Stimulated activated naive B cell treated with anti-CD40 and anti-IgM and Interleukin-4, amounts not matched to agents 10 μg/mL and 1 μg/mL and 100 μg/mL, for 72 hours (primary cell): ENCODE data around the gene BCAS1.

ENCODE experiments used
- ATAC-seq, 2 donors: fragments of 150-1000 bp; cut with Tn5 transposase; replicated peaks; 2 replicates each; pipeline ENCODE4 v1.10.0; 2021; ENCODE audit warnings: moderate library complexity in 1 of 2
- DNase-seq: peaks from one replicate; pipeline ENCODE4 v3.0.0; 2021
- H3K27ac Mint-ChIP-seq: one replicate; pipeline ENCODE4 v1.8.0; 2022; ENCODE audit warnings: mild to moderate bottlenecking, mixed read lengths
- H3K27me3 Mint-ChIP-seq, 2 donors: one replicate each; pipeline ENCODE4 v1.8.0; 2022; ENCODE audit warnings: mixed read lengths in 2 of 2
- H3K36me3 Mint-ChIP-seq, 2 donors: one replicate each; pipeline ENCODE4 v1.8.0; 2022; ENCODE audit warnings: mixed read lengths in 2 of 2, mild to moderate bottlenecking in 1 of 2
- H3K4me1 Mint-ChIP-seq, 2 donors: one replicate each; pipeline ENCODE4 v1.8.0; 2022; ENCODE audit warnings: mixed read lengths in 2 of 2, mild to moderate bottlenecking in 1 of 2
- H3K4me3 Mint-ChIP-seq, 2 donors: one replicate each; pipeline ENCODE4 v1.8.0; 2022; ENCODE audit warnings: mild to moderate bottlenecking in 2 of 2, mixed read lengths in 2 of 2, moderate library complexity in 1 of 2
- H3K9me3 Mint-ChIP-seq, 2 donors: one replicate each; pipeline ENCODE4 v1.8.0; 2022; ENCODE audit warnings: mixed read lengths in 2 of 2, mild to moderate bottlenecking in 1 of 2

BCAS1 gene

GRCh38 chr20:54093423-54094267, 23.3 kb upstream of the BCAS1 start:
- H3K27ac Mint-ChIP-seq, result no peak overlapping the region
- DNase-seq (no peak), ATAC-seq (no peak)
- H3K4me1 Mint-ChIP-seq, result peaks cover 14 to 26% of the 10 kb centered on the region in 2 donors
- H3K9me3 Mint-ChIP-seq, result peaks cover 0 to 6% of the 10 kb centered on the region in 2 donors
- H3K27me3 Mint-ChIP-seq, result no peaks in the 10 kb centered on the region
- no peak overlapping the region for H3K4me3 Mint-ChIP-seq
- no peaks in the 10 kb centered on the region for H3K36me3 Mint-ChIP-seq

- no peaks in the 10 kb centered on the region for H3K36me3 Mint-ChIP-seq
- H3K27ac Mint-ChIP-seq, result no peak overlapping the region
Measured at GRCh38 chr20:54092021-54092420, 21.6 kb upstream of the BCAS1 start.

DNA sequence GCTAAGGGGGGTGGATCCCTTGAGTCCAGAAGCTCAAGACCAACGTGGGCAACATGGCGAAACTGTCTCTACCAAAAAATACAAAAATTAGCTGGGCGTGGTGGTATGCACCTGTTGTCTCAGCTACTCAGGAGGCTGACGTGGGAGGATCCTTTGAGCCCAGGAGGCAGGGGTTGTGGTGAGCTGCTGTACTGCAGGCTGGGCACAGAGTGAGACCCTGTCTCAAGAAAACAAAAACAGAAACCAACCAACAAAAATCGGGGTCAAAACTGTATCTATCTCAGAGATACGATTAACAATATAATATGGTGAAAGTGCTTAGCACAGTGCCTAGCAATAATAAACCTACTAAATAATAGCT, 20.7 kb upstream of the BCAS1 start:
- Mint-ChIP-seq H3K27ac (peak overlapping the region; percentile 56), H3K9me3 (peaks cover 0 to 6% of the 10 kb centered on the region in 2 donors), H3K27me3 (no peaks in the 10 kb centered on the region), H3K4me3 (no peak overlapping the region), H3K4me1 (peaks cover 14 to 26% of the 10 kb centered on the region in 2 donors), H3K36me3 (no peaks in the 10 kb centered on the region)
- no peak for DNase-seq
- ATAC-seq, result peak; percentile 17 to 32

More at GRCh38 chr20:54092021-54092420, 21.6 kb upstream of the BCAS1 start:
- DNase-seq (no peak), ATAC-seq (no peak)
- peaks cover 0 to 6% of the 10 kb centered on the region in 2 donors for H3K9me3 Mint-ChIP-seq
- no peak overlapping the region for H3K4me3 Mint-ChIP-seq
- no peaks in the 10 kb centered on the region for H3K27me3 Mint-ChIP-seq
- H3K4me1 Mint-ChIP-seq, result peaks cover 14 to 26% of the 10 kb centered on the region in 2 donors

- Mint-ChIP-seq H3K4me1 (peaks cover 14 to 26% of the 10 kb centered on the region in 2 donors), H3K4me3 (peak overlapping the region; percentile 15)
- ATAC-seq, result peak; percentile 82 to 90
Measured at GRCh38 chr20:54090230-54091119, 20.1 kb upstream of the BCAS1 start.

DNA sequence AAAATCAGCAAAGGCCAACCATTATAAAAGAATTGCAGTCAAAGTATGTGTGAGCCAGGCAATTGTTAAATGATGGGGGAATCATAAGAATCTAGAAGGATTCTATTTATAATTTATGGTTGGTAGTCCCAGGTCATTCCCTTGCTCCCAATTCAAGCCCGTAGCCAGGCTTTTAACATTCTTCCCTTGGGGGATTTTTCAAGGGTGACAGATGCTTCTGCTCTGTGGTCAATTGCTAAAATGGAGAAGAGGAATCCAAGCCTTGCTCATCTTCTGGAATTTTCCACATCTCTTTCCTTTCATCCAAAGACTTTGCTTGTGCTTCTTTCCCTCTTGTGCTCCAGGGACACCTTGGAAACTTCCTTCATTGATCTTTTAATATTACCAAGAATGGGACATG, 18.0 kb upstream of the BCAS1 start:
- no peaks in the 10 kb centered on the region for H3K36me3 Mint-ChIP-seq
- no peak for DNase-seq
- no peak for ATAC-seq
- peaks cover 4 to 10% of the 10 kb centered on the region in 2 donors for H3K9me3 Mint-ChIP-seq
- H3K4me3 Mint-ChIP-seq, result no peak overlapping the region
- H3K27me3 Mint-ChIP-seq, result no peaks in the 10 kb centered on the region
- no peak overlapping the region for H3K27ac Mint-ChIP-seq
- H3K4me1 Mint-ChIP-seq, result peaks cover 22 to 38% of the 10 kb centered on the region in 2 donors

More at GRCh38 chr20:54090230-54091119, 20.1 kb upstream of the BCAS1 start:
- peaks cover 0 to 6% of the 10 kb centered on the region in 2 donors for H3K9me3 Mint-ChIP-seq
- H3K36me3 Mint-ChIP-seq, result no peaks in the 10 kb centered on the region
- no peak for DNase-seq
- H3K27ac Mint-ChIP-seq, result peak overlapping the region; percentile 56
- no peaks in the 10 kb centered on the region for H3K27me3 Mint-ChIP-seq

DNA sequence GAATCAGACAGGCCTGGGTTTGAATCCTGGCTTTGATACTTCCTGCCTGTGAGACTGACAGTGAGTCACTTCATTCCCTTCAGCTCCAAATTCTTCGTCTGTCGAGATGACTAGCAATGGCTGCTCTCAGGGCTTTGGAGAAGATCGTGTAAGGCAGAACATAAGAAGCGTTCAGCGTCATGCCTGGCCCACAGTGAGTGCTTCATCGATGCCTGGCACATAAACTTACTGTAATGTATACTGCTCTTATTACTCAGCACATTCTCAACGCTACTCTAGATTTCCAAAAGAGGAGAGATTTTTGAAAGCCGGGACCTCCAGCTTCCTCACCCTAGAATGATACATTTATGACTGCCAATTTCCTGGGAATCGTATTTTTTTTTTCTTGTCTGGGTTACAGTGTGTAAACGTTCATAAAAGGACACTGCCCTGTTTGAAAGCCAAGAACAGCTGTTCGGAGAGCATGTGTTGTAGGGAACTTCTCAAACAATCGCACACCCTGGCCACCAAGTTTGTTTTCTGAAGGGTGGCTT, 16.2 kb upstream of the BCAS1 start:
- DNase-seq (no peak), ATAC-seq (no peak)
- peaks cover 4 to 10% of the 10 kb centered on the region in 2 donors for H3K9me3 Mint-ChIP-seq
- H3K4me3 Mint-ChIP-seq, result no peak overlapping the region
- peaks cover 24 to 42% of the 10 kb centered on the region in 2 donors for H3K4me1 Mint-ChIP-seq
- no peaks in the 10 kb centered on the region for H3K36me3 Mint-ChIP-seq
- H3K27me3 Mint-ChIP-seq, result no peaks in the 10 kb centered on the region
- no peak overlapping the region for H3K27ac Mint-ChIP-seq

DNA sequence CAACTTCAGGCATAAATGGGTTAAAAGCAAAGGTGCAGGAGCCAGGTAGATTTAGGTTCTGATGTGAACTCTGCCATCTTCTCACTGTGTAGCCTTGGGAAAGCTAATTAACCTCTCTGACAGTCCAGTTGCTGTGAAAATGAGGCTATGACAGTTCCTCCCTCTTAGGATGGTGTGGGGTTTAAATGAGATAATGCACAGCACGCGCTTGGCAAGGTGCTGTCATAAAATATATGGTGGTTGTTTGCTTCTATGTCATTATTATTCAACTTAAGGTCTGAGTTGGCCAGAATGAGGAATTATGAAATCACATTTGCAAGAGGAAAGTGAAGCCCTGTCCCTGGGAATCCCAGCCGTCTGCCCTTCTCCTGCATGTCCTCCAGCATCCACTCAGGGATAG, 15.5 kb upstream of the BCAS1 start:
- peaks cover 4 to 8% of the 10 kb centered on the region in 2 donors for H3K9me3 Mint-ChIP-seq
- peaks cover 22 to 41% of the 10 kb centered on the region in 2 donors for H3K4me1 Mint-ChIP-seq
- no peak overlapping the region for H3K4me3 Mint-ChIP-seq
- H3K27me3 Mint-ChIP-seq, result peaks cover 0 to under 1% of the 10 kb centered on the region in 2 donors
- no peak overlapping the region for H3K27ac Mint-ChIP-seq
- ATAC-seq (no peak), DNase-seq (no peak)
- no peaks in the 10 kb centered on the region for H3K36me3 Mint-ChIP-seq

- H3K4me1 Mint-ChIP-seq, result peaks cover 19 to 40% of the 10 kb centered on the region in 2 donors
- H3K27me3 Mint-ChIP-seq, result peaks cover 0 to 4% of the 10 kb centered on the region in 2 donors
- H3K36me3 Mint-ChIP-seq, result no peaks in the 10 kb centered on the region
- DNase-seq (no peak), ATAC-seq (no peak)
- no peak overlapping the region for H3K4me3 Mint-ChIP-seq
- peaks cover 4% of the 10 kb centered on the region in 2 donors for H3K9me3 Mint-ChIP-seq
- H3K27ac Mint-ChIP-seq, result no peak overlapping the region
Measured at GRCh38 chr20:54085425-54085824, 15.0 kb upstream of the BCAS1 start.

GRCh38 chr20:54084727-54085388, 14.5 kb upstream of the BCAS1 start:
- Mint-ChIP-seq H3K27me3 (peaks cover 0 to 4% of the 10 kb centered on the region in 2 donors), H3K27ac (no peak overlapping the region), H3K4me3 (no peak overlapping the region), H3K9me3 (peaks cover 4% of the 10 kb centered on the region in 2 donors), H3K36me3 (no peaks in the 10 kb centered on the region), H3K4me1 (peaks cover 15 to 34% of the 10 kb centered on the region in 2 donors)
- DNase-seq, result no peak
- no peak for ATAC-seq

- Mint-ChIP-seq H3K4me3 (peak overlapping the region in 1 of 2 donors; percentile 10), H3K4me1 (peaks cover 15 to 32% of the 10 kb centered on the region in 2 donors), H3K27ac (no peak overlapping the region), H3K9me3 (peaks cover 4% of the 10 kb centered on the region in 2 donors), H3K36me3 (no peaks in the 10 kb centered on the region), H3K27me3 (peaks cover 0 to 4% of the 10 kb centered on the region in 2 donors)
- no peak for ATAC-seq
- DNase-seq, result no peak
Measured at GRCh38 chr20:54084193-54084592, 13.8 kb upstream of the BCAS1 start.

GRCh38 chr20:54083459-54083858, 13.1 kb upstream of the BCAS1 start:
- no peak for DNase-seq
- peaks cover 4% of the 10 kb centered on the region in 2 donors for H3K9me3 Mint-ChIP-seq

GRCh38 chr20:54082100-54082499, 11.7 kb upstream of the BCAS1 start:
- Mint-ChIP-seq H3K9me3 (peaks cover 4 to 7% of the 10 kb centered on the region in 2 donors), H3K4me1 (peaks cover 19 to 45% of the 10 kb centered on the region in 2 donors), H3K36me3 (peaks cover 0 to 2% of the 10 kb centered on the region in 2 donors), H3K27ac (no peak overlapping the region), H3K27me3 (peaks cover 0 to 4% of the 10 kb centered on the region in 2 donors), H3K4me3 (no peak overlapping the region)
- no peak for DNase-seq
- ATAC-seq, result no peak

More at GRCh38 chr20:54083459-54083858, 13.1 kb upstream of the BCAS1 start:
- H3K27ac Mint-ChIP-seq, result peak overlapping the region; percentile 47
- no peak overlapping the region for H3K4me3 Mint-ChIP-seq
- H3K27me3 Mint-ChIP-seq, result peaks cover 0 to 4% of the 10 kb centered on the region in 2 donors
- no peaks in the 10 kb centered on the region for H3K36me3 Mint-ChIP-seq
- H3K4me1 Mint-ChIP-seq, result peaks cover 17 to 40% of the 10 kb centered on the region in 2 donors
- ATAC-seq, result peak; percentile 45 to 57

DNA sequence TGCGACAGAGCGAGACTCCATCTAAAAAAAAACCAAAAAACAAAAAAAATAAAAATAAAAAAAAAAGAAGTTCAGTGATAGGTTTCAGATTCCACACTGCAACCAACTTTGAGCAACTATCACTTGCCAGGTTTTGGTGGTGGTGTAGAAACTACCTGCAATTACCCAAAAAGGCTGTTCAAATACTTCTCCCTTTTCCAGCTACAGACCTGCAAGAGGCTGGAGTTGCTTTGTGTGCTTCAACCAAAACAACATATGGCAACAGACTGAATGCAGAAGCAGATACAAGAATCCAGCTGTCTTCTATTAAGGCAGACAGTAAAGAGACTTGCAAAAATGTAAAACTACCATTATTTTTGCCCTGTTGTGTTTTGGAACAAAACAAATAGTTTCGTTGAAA, 9.3 kb upstream of the BCAS1 start:
- Mint-ChIP-seq H3K36me3 (peaks cover 0 to 2% of the 10 kb centered on the region in 2 donors), H3K4me3 (no peak overlapping the region), H3K9me3 (peaks cover 4 to 7% of the 10 kb centered on the region in 2 donors), H3K4me1 (peaks cover 19 to 45% of the 10 kb centered on the region in 2 donors), H3K27ac (no peak overlapping the region), H3K27me3 (peaks cover 0 to 4% of the 10 kb centered on the region in 2 donors)
- ATAC-seq, result no peak
- no peak for DNase-seq
